Chondrocyte (in vitro differentiated cells): ENCODE results near the gene DPYSL5. TPM values are rescaled to one million over a fixed set of nuclear protein-coding genes. Genes with fewer than 3 reads are reported as not detected.

ENCODE experiments used
- DNase-seq: peaks from one replicate; pipeline ENCODE4 v3.0.0; 2021; ENCODE audit warnings: mixed read lengths, low spot score
- H3K27ac Mint-ChIP-seq: one replicate; pipeline ENCODE4 v1.8.0; 2021; ENCODE audit warnings: mild to moderate bottlenecking, moderate library complexity, mixed read lengths; ENCODE audit not compliant: unreplicated experiment
- H3K27me3 Mint-ChIP-seq: 2 replicates; pipeline ENCODE4 v1.8.0; 2021; ENCODE audit warnings: low read depth, mixed read lengths
- H3K36me3 Mint-ChIP-seq: 2 replicates; pipeline ENCODE4 v1.8.0; 2021; ENCODE audit warnings: low read depth, mixed read lengths
- H3K4me1 Mint-ChIP-seq: 2 replicates; pipeline ENCODE4 v1.8.0; 2021; ENCODE audit warnings: low read depth, mild to moderate bottlenecking, mixed read lengths
- H3K4me3 Mint-ChIP-seq: one replicate; pipeline ENCODE4 v1.8.0; 2021; ENCODE audit warnings: mild to moderate bottlenecking, moderate library complexity, mixed read lengths; ENCODE audit not compliant: unreplicated experiment
- H3K9me3 Mint-ChIP-seq: 2 replicates; pipeline ENCODE4 v1.8.0; 2021; ENCODE audit warnings: low read depth, mixed read lengths
- total RNA-seq: library from RNA; stranded (reverse); gene quantifications from 3 replicates; pipeline ENCODE4 v1.2.1, GENCODE V29; 2021
- TF ChIP-seq, protein P1 (sequence below): fragments of 200-600 bp; sonication (generic); IDR thresholded peaks from 2 replicates; pipeline ENCODE4 v1.5.0; 2021; ENCODE audit warnings: antibody characterized with exemption, mild to moderate bottlenecking, moderate library complexity

The DPYSL5 gene
- total RNA-seq, 1 donor from 2014 or later: 0.25 TPM

DNA sequence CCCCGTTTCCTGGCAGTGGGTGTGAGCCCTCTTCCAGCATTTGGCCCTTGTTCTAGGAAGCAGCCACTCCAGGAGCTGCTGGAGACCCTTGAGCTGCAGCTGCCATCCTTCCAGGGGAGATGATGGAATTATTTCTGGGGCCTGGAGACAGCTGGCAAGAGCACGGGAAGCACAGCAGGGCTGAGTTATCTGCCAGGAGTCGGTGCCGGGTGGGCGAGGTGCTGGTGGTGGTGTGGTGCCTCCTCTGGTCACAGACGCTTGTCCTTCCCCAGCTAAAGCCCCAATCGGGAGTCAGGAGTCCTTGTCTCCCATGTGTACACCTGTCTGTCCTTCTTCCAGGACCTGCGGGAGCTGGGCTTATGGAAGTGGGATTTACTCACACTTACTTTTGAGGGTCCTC is 36.0 kb downstream of the DPYSL5 start:
- TF ChIP-seq, protein P1, sequence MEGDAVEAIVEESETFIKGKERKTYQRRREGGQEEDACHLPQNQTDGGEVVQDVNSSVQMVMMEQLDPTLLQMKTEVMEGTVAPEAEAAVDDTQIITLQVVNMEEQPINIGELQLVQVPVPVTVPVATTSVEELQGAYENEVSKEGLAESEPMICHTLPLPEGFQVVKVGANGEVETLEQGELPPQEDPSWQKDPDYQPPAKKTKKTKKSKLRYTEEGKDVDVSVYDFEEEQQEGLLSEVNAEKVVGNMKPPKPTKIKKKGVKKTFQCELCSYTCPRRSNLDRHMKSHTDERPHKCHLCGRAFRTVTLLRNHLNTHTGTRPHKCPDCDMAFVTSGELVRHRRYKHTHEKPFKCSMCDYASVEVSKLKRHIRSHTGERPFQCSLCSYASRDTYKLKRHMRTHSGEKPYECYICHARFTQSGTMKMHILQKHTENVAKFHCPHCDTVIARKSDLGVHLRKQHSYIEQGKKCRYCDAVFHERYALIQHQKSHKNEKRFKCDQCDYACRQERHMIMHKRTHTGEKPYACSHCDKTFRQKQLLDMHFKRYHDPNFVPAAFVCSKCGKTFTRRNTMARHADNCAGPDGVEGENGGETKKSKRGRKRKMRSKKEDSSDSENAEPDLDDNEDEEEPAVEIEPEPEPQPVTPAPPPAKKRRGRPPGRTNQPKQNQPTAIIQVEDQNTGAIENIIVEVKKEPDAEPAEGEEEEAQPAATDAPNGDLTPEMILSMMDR: no peak
- DNase-seq: no peak
- Mint-ChIP-seq H3K27ac (no peak overlapping the region), H3K4me3 (no peak overlapping the region), H3K4me1 (no peaks in the 10 kb centered on the region), H3K27me3 (peaks cover 26% of the 10 kb centered on the region), H3K36me3 (no peaks in the 10 kb centered on the region), H3K9me3 (no peaks in the 10 kb centered on the region)

DNA sequence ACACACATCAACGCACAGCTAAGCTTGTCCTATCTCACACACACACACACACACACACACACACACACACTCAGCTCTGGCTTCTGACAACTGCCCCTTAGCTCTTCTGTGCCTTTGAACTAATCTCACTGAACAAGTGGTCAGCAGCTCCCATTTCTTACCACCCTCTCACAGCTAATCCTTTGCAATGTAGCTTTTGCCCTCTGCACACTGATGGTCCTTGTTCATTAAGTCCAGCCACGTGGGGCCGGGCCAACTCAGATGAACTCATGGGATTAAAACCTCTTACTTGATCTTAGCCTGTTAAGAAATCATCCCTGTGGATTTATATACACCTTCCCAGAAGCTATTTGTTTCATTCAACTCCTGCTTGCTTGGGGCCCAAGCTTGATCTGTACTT is 36.6 kb downstream of the DPYSL5 start:
- no peaks in the 10 kb centered on the region for H3K36me3 Mint-ChIP-seq
- no peaks in the 10 kb centered on the region for H3K9me3 Mint-ChIP-seq
- H3K4me1 Mint-ChIP-seq: no peaks in the 10 kb centered on the region
- no peak overlapping the region for H3K27ac Mint-ChIP-seq
- DNase-seq: no peak
- TF ChIP-seq, protein P1: no peak
- no peak overlapping the region for H3K4me3 Mint-ChIP-seq
- peaks cover 27% of the 10 kb centered on the region for H3K27me3 Mint-ChIP-seq

DNA sequence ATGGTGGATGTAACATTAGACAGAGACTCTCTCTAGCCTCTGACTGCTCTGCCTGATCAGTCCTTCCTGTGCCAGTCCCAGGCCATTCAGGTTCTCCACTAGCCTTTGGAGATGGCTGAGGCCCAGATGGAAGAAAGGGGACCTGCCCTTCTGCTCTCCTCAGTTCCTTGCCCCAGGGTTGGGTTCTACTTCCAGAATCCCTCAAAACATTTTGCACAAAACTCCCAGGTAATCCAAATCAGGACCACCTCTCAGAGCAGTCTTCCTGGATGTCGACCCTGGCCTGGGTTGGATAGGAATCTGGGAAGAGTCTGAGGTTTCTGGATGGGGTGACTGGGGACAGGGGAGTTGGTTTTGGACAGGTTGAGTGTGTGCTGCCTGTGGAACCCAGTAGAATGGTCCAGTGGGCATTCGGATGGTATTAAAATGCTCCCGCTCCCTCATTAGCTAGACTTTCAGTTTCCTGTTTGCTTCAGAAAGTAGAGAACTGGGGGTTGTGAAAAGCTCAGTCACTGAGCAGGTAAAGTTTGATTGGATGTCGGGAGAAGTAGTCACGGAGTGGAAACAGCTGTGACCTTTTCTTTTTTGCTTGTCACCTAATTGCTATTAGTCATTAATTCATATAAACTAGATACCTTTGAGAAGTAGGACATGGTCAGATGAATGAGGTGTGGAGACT is 37.9 kb downstream of the DPYSL5 start:
- Mint-ChIP-seq H3K27me3 (peaks cover 23% of the 10 kb centered on the region), H3K4me3 (no peak overlapping the region), H3K27ac (no peak overlapping the region), H3K9me3 (no peaks in the 10 kb centered on the region), H3K4me1 (no peaks in the 10 kb centered on the region), H3K36me3 (no peaks in the 10 kb centered on the region)
- TF ChIP-seq, protein P1: no peak
- no peak for DNase-seq

DNA sequence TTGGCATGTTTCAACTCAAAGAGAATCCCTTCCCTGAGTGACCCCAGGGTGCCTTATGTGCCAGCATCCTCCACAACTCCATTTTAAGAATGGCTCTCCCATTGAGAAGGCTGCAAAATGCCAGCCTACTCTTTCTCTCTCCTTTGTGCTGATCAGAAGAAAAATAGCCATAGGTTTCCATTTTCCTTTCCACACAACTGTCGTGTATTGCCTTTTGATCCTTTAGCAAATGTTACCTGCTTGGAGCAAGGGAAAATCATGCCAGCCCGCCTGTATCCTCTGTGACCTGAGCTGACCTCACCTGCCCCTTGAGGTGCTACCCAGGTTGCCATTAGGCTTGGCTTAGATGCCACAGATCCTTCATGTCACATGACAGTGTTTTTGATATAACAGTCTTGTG is 38.8 kb downstream of the DPYSL5 start:
- TF ChIP-seq, protein P1: no peak
- H3K4me3 Mint-ChIP-seq: no peak overlapping the region
- H3K27ac Mint-ChIP-seq: no peak overlapping the region
- DNase-seq: no peak
- H3K9me3 Mint-ChIP-seq: no peaks in the 10 kb centered on the region
- peaks cover 18% of the 10 kb centered on the region for H3K27me3 Mint-ChIP-seq
- no peaks in the 10 kb centered on the region for H3K4me1 Mint-ChIP-seq
- no peaks in the 10 kb centered on the region for H3K36me3 Mint-ChIP-seq

DNA sequence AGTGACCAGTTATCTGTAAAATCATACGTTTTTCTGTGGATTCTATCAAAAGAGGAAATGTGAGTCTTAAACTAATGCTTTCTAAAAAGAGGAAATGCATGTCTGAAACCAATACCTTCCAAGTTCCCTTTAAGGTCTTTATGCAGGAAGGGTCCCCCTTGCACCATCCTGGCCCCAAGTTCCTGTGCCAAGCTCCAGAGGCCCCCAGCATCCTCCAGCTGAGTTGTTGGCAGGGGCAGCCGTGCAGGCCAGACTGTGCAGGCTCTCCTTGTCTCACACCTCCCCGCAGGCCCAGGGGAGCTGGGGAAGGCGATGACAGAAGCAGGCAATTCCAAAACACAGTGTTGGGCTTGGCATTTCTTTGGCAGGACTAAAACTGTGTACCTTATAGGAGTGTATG is 39.2 kb downstream of the DPYSL5 start:
- DNase-seq: no peak
- Mint-ChIP-seq H3K4me3 (no peak overlapping the region), H3K36me3 (no peaks in the 10 kb centered on the region)

More for the DNA sequence above, 39.2 kb downstream of the DPYSL5 start:
- TF ChIP-seq, protein P1: no peak
- Mint-ChIP-seq H3K27me3 (peaks cover 18% of the 10 kb centered on the region), H3K4me1 (no peaks in the 10 kb centered on the region), H3K27ac (no peak overlapping the region), H3K9me3 (no peaks in the 10 kb centered on the region)
